GM18873 (cell line): ENCODE measurements around the gene NACA.
"Not testable (repeated sequence)": the region's sequence is repeated elsewhere in the genome, so short reads cannot be mapped to it uniquely, and the experiment has no call there.

ENCODE experiments used
- ATAC-seq: cut with Tn5 transposase; IDR thresholded peaks from one replicate; pipeline ENCODE4 v1.9.1; 2021; ENCODE audit warnings: mild to moderate bottlenecking, moderate library complexity, moderate number of reproducible peaks; ENCODE audit not compliant: unreplicated experiment, low FRiP score

The NACA gene

DNA sequence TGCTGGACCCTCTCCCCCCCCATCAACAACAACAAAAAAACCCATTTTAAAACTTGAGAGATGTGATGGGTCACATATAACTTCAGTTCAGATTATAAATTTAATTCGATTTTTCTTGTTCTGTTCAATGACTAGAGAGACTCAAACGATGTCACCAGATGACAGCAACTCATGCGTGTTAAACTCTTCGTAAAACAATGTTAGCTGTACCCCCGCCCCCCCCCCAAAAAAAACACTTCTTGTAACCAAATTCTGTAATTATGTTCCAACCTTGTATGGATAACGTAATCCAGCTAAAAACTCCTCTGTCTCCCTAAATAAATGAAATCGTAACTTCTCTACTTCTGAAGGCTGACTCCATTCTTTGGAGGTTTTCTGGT is 614 bp upstream of the NACA start:
- ATAC-seq: no peak

DNA sequence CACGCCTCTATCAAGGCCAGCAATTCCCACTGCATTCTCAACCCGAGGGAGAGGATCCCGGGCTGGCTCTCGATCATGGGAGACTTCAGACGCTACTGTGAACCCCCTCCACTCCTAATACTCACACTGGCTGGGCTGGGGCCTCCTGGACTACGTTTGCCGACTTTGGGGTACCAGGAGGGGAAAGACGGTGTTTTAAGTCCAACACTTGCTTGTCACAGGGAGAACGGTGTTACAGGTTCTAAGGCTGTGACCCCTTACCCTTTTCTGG is 463 bp downstream of the NACA start:
- ATAC-seq: no peak

DNA sequence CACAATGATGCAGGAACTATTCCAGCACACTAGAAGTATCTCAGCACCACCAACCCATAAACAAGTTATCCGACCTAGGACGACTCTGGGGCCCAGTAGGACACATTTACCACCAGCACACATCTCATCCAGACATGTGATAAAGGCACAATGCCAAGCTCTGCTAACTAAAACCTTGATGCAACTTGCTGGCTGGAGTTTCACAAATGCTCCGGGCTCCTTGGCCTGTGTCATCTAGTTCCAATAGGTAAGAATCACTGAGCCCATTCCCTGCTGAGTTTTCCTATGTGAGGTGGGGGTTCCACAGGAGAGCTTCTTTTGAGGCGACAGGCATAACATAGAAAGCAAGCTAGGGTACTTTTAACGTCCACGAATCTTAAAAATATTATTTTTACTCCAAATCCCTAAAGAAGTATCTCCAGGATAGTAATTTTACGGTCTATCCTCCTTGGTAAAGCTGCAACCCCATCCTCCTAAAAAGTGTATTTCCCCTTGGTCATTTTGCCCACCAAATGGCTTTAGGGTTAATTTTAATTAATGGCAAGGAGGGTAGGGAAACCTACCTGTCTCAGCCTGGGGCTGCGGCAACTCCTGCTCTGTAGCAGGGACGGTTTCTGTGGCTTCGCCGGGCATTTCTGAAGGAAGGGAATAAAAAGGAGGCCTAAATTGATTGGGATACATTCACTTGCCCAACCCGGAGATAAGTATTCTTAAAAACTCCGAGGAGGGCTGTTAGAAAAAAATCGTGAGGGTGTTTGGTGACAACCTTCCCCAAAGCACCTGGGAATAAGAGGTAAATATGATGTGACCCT is 1.0 kb downstream of the NACA start:
- no peak for ATAC-seq

DNA sequence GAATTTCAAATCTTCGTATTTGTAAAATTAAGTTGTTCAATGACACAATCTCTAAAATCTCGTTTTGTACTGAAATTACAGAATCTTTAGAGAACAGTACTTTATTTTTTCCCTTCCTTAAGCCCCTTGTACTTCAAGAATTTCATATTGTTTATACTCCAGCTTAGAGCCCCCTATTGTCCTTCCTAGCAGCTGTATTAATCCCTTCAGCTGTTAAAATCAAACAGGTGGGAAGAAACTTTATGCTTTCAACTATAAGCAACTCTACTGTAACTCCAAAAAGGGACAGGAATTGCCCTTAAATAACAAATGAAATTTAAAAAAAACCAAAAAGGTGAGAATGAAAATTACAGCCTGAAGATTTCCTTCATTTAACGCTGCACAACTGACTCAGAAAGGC is 1.7 kb downstream of the NACA start:
- no peak for ATAC-seq

DNA sequence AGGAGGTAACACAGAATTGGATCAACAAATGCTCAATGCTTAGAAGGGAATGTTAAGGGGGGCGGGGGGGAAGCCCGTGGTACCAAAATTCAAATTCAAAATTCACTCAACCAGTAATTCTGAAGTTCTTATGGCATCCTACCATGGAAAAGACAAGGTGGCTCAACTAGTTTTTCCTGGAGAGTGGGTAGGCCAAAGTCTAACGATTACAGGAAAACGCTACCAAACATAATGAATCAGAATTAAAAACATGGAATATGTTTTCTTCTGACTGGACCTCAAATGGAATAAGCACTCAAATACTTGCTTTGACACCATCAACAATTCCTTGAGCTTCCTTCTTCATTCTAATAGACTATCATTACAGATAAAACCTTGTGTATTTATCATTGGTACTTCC is 2.3 kb downstream of the NACA start:
- no peak for ATAC-seq

DNA sequence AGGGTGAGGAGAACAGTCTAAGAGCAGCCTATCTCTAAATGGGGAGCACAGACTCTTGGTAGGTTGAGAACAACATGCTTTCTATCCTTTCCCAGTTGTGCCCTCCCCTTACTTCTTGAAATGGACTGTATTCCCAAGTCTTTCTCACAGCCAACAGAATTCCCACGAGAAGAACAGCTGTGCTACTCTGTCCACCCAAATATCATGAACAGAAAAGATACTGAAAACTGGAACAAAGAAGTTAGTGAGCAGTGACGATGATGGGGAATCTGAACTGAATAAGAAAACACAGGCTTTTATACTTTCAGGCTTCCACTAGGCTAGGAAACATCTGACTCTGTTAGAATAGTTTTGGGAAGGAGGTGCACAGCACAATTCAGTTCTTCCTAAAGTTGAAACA is 3.4 kb downstream of the NACA start:
- no peak for ATAC-seq

DNA sequence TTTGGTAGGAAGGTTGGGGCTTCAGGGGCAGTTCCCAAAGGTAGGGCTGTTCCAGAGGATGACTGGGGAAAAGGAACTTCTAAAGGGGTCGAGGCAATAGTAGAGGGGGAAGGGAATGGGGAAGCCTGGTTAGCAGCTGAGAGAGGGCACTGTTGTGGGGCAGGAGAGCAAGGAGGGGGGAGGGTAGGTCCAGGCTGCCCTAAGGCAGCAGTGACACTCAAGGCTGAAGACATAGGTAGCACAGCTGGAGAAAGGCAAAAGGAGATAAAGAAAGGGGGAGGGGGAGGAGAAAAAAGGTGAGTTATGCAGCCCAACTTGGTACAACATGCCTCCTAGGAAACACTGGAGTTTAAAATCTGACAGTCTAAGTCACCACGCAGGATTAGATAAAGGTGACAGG is 3.9 kb downstream of the NACA start:
- no peak for ATAC-seq

DNA sequence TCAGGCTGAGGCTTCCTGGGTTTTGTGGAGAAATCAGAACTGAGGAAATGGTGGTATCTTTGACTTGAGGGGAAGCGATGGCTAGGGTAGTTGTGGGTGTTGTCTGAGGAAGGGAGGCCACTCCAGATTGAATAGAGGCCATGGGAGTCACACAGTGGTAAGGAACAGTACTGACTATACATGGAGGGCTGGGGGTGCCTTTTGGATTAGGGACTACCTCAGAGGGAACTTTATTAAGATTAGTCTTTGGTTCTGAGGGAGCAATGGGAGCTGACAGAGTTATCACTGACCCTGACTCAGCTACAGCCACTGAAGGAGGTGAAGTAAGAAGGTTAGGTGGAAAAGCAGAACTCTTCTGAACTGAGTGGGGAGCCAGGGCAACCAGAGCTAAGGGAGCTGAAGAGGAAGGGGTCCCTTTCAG is 4.4 kb downstream of the NACA start:
- no peak for ATAC-seq

DNA sequence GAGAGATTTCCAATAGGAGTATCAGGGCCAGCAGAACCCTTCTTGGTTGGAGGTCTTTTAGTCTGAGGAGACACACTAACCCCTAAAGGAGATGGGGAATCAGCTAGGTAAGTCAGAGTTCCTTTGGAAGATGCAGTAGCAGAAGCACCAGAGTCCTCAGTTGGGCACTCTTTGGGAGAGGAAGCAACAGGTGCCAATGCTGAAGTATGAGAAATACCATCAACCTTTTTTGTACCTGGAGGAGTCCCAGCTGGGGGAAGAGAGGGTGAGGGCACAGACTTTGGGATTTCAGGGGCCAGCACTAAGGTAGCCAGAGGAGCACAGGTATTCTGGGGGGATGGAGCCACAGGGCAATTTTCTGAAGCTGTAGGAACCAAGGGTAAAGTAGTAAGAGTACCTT is 6.0 kb downstream of the NACA start:
- no peak for ATAC-seq

DNA sequence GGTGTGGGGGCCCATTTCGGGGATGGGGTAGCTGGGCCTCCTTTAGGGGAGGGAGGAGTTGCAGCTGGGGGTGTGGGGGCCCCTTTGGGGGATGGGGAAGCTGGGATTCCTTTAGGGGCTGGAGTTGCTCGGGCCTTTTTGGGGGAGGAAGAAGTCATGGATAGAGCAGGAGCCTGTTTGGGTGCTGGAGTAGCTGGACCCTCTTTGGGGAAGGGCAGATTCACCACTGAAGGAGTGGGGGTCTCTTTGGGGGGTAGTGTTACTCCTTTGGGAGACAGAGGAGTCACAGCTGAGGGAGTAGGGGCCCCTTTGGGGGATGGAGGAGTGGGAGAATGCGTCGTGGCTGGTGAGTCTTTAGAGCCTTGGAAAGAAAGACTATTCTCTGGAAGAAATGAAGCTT is 6.5 kb downstream of the NACA start:
- no peak for ATAC-seq

DNA sequence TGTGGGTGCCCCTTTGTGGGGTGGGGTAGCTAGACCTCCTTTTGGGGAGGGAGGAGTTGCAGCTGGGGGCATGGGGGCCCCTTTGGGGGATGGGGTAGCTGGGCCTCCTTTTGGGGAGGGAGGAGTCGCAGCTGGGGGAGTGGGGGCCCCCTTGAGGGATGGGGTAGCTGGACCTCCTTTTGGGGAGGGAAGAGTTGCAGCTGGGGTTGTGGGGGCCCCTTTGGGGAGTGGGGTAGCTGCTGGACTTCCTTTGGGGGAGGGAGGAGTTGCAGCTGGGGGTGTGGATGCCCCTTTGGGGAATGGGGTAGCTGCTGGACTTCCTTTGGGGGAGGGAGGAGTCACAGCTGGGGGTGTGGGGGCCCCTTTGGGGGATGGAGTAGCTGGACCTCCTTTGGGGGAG is 7.0 kb downstream of the NACA start:
- no peak for ATAC-seq

DNA sequence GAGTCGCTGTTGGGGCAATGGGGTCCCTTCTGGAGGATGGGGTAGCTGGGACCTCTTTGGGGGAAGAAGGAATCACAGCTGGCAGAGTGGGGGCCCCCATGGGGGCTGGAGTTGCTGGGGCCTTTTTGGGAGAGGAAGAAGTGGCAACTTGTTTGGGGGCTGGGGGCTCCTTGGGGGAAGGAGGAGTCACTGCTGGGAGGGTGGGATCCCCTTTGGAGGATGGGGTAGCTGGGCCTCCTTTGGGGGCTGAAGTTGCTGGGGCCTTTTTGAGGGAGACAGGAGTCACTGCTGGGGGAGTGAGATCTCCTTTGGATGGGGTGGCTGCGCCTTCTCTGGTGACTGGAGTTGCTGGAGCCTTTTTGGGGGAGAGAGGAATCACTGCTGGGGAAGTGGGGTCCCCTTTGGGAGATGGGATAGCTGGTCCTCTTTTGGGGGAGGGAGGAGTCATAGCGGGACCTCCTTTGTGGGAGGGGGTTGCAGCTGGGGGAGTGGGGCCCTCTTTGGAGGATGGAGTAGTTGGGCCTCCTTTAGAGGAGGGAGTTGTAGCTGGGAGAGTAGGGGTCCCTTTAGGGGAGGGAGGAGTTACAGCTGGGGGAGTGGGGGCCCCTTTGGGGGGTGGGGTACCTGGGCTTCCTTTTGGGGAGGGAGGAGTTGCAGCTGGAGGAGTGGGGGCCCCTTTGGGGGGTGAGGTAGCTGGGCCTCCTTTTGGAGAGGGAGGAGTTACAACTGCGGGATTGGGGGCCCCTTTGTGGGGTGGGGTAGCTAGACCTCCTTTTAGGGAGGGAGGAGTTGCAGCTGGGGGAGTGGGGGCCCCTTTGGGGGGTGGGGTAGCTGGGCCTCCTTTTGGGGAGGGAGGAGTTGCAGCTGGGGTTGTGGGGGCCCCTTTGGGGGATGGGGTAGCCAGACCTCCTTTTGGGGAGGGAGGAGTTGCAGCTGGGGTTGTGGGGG is 7.9 kb downstream of the NACA start:
- no peak for ATAC-seq

DNA sequence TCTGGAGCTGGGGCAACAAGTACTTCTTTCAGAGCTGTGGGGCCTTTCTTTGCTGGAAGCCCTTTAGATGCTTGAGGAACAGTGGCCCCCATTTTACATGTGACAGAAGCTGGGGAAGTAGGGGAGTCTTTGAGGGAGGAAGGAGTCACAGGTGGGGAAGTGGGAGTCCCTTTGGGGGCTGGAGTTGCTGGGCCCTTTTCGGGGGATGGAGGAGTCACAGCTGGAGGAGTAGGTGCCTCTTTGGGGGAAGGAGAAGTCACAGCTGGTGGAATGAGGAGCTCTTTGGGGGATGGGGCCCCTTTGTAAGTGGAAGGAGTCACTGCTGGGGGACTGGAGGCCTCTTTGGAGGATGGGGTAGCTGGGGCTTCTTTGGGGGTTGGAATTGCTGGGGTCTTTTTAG is 8.6 kb downstream of the NACA start:
- ATAC-seq: no peak

DNA sequence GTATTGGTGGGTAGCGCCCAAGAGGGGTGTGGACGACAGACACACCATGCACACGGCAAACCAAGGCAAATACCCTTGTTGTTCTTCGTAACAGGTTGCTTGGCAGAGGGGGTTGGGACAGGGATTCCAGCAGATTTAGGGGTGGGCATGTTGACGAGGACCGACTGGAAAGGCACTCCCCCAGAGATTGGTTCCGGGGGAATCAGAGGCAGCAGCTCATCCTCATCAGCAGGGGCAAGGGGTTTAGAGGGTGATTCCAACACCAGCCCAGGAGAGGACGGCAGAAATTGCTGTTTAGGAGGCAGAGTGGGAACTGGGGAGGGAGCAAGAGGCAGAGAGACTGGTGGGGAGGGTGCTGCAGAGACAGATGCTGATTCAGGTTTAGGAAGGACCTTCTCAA is 9.3 kb downstream of the NACA start:
- no peak for ATAC-seq

DNA sequence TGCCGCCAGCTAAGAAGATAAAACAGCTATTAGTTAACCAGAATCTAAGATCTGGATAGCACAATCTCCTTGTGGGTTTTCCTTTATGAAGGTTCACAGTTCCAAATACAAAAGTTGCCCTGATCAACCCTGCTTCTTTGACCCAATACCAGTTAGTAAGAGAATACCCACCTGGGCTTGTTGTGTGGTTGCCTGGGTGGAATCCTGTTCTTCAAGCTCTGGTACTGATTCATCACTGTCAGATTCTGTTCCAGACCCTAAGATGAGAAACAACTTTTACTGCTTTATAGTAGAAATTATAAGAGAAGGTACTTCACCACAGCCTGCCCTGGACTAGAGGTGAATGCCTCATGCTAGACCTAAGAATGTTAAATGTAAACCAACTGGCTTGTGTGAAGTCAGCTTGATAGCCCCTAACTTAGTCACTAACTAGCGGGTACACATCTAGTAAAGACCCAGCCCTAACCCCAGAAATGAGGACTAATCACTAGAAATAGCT is 10.6 kb downstream of the NACA start:
- ATAC-seq: no peak

DNA sequence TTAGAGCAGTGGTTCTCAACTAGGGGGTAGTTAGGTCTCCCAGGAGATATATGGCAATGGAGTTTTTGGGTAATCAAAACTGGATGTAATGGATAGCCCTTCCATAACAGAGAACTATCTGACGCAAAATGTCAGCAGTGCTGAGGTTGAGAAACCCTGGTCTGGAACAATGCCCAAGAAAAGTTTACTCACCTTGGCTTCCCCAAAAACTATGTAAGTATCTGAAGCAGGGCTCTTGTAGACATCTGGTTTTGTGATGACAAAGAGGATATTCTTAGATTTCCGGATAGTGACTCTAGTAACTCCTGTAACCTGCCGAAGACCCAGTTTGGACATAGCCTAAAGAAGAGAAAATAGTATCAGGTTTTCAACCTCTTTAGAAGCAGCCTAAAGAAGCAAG is 11.8 kb downstream of the NACA start:
- ATAC-seq: no peak

DNA sequence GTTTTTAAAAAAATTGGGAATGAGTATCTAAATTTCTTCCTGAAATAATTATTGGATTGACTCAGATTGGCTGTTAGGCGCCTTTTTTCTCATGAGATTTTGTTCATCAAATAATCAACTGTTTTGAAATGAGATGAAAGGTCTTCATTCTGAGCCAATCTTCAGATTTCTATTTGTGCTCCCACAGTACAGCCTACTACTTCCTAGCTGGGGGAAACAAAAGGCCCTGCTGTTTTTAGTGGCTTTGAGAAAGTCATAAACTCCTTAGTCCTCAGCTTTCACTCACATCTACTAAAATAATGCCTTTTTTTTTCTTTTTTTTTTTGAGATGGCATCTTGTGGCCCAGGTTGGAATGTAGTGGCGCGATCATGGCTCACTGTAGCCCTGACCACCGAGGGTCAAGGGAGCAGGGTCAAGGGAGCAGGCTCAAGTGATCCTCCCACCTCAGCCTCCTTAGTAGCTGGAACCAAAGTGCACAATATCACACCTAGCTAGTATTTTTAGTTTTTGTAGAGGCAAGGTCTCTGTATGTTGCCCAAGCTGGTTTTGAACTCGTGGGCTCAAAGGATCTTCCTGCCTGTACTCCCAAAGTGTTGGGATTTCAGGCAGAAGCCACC is 15.2 kb downstream of the NACA start:
- no peak for ATAC-seq

DNA sequence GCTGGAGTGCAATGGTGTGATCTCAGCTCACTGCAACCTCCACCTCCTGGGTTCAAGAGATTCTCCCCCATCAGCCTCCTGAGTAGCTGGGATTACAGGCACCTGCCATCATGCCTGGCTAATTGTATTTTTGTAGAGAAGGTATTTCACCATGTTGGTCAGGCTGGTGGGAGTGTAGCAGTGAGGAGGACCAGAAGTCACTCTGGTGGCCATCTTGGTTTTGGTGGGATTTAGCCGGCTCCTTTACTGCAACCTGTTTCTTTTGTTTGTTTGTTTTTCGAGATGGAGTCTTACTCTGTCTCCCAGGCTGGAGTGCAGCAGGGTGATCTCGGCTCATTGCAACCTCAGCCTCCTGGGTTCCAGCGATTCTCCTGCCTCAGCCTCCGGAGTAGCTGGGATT is 20.6 kb downstream of the NACA start:
- not testable (repeated sequence) for ATAC-seq

DNA sequence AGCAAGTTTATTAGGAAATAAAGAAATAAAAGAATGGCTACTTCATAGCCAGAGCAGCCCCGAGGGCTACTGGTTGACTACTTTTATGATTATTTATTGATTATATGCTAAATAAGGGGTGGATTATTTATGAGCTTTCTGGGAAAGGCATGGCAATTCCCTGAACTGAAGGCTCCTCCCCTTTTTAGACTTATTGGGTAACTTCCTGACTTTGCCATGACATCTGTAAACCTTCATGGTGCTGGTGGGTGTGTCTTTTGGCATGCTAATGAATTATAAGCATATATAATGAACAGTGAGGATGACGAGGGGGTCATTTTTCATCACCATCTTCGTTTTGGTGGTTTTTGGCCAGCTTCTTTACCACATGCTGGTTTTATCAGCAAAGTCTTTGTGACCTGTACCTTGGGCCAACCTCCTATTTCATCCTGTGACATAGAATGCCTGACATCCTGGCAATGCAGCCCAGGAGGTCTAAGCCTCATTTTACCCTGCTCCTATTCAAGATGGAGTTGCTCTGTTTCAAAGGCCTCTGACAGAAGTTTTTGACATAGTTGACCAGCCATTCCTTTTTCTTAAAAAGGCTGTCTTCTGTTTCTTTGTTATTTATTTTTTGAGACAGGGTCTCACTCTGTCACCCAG is 26.0 kb downstream of the NACA start:
- no peak for ATAC-seq

DNA sequence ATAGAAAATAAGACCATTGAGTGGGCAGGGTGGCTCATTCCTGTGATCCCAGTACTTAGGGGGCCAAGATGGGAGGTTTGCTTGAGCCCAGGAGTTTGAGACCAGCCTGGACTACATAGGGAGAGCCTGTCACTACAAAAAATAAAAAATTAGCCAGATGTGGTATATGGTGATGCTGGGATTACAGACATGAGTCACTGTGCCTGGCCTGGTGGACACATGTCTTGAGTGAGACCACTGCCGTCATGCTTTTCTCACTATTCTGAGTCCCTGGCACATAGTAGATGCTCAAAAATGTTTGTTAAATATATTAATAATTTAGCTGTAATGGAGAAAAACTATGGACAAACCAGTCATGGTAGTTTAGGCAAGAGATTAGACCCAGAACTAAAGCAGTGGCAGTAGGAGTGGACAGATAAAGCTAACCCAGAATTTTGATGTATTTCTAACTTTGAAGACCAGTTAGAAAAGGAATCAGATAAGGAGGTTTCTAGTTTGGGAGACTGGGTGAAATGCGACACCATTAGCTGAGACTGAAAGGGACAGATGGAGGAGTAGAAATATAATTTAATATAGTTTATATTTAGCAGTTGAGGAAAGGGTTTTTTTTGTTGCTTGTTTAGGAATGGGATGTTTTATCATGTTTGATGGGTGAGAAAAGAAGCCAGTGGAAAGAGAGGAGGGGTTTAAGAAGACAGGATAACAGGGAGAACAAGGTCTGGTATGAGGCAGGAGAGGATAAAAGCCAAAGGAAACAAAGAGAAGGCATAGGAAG is 29.6 kb downstream of the NACA start:
- no peak for ATAC-seq
